B cell (primary cell): ENCODE data around the gene LTB. TPM values are rescaled to one million over a fixed set of nuclear protein-coding genes. Genes with fewer than 3 reads are reported as not detected.

ENCODE experiments used
- ATAC-seq: fragments of 200-7000 bp; cut with Tn5 transposase; one replicate; pipeline ENCODE4 v1.10.0; 2021; ENCODE audit warnings: low read depth, mild to moderate bottlenecking, moderate number of reproducible peaks, moderate library complexity
- CTCF ChIA-PET: fragments of 350-600 bp; sonication (Branson Sonifier 250); formaldehyde crosslinking; loops from one replicate; lab custom pipeline; 2021; ENCODE audit warnings: antibody characterized with exemption, inconsistent platforms; lab: Charles Lee
- POLR2A ChIA-PET: fragments of 350-600 bp; sonication (Branson Sonifier 250); formaldehyde crosslinking; loops from one replicate; lab custom pipeline; 2021; ENCODE audit warnings: antibody characterized with exemption; lab: Charles Lee
- DNase-seq: peaks from one replicate; pipeline ENCODE4 v3.0.0; 2013
- H2AFZ ChIP-seq: 2 replicates; pipeline ENCODE4 v1.6.1; 2012; ENCODE audit warnings: mild to moderate bottlenecking, low read depth, low read length; ENCODE audit not compliant: insufficient read depth, poor library complexity, severe bottlenecking
- H3K27ac ChIP-seq, 2 donors: 1 replicate in 1 of 2; 2 replicates in 1 of 2; pipeline ENCODE4 v1.5.1; 2012 to 2013; ENCODE audit warnings: low read length in 2 of 2, mild to moderate bottlenecking in 2 of 2, moderate library complexity in 1 of 2
- H3K27me3 ChIP-seq, 4 experiments: fragments of 200-600 bp in 1 of 4; sonication (generic) in 1 of 4; replicated peaks in 1 of 4; 1 replicate in 2 of 4; 2 replicates in 2 of 4; pipeline versions ENCODE4 v1.6.1 to v1.7.0; 2013 to 2016; ENCODE audit warnings: low read length in 3 of 4, mild to moderate bottlenecking in 2 of 4, mixed read lengths in 1 of 4, moderate library complexity in 1 of 4; ENCODE audit not compliant: insufficient read depth in 4 of 4, control insufficient read depth in 3 of 4; ENCODE audit errors: control extremely low read depth in 1 of 4
- H3K36me3 ChIP-seq, 2 experiments: replicated peaks in 1 of 2; 1 replicate in 1 of 2; 2 replicates in 1 of 2; pipeline versions ENCODE4 v1.6.1 to v1.7.1; 2013; ENCODE audit warnings: low read length in 1 of 2; ENCODE audit not compliant: insufficient read depth in 2 of 2, control insufficient read depth in 1 of 2; ENCODE audit errors: control extremely low read depth in 1 of 2, extremely low read depth in 1 of 2
- H3K4me1 ChIP-seq, 2 donors: fragments of 200-600 bp in 1 of 2; sonication (generic) in 1 of 2; 1 replicate in 1 of 2; 2 replicates in 1 of 2; pipeline versions ENCODE4 v1.5.1 to v1.6.1; 2013 to 2017; ENCODE audit warnings: low read length in 2 of 2; ENCODE audit not compliant: control insufficient read depth in 2 of 2, insufficient read depth in 2 of 2
- H3K4me2 ChIP-seq: replicated peaks from 2 replicates; pipeline ENCODE3; 2012; ENCODE audit warnings: mild to moderate bottlenecking, low read depth, low read length; ENCODE audit not compliant: poor library complexity, severe bottlenecking
- H3K4me3 ChIP-seq, 5 experiments: fragments of 200-600 bp in 1 of 5; sonication (generic) in 1 of 5; 1 replicate in 3 of 5; 2 replicates in 2 of 5; pipeline versions ENCODE4 v1.5.1 to v1.7.0; 2011 to 2016; ENCODE audit warnings: low read length in 4 of 5, mild to moderate bottlenecking in 4 of 5, low read depth in 2 of 5, control low read depth in 1 of 5, moderate library complexity in 1 of 5; ENCODE audit not compliant: insufficient read depth in 1 of 5; ENCODE audit errors: control extremely low read depth in 1 of 5, extremely low read depth in 1 of 5
- H3K79me2 ChIP-seq: fragments of 200-600 bp; sonication (generic); one replicate; pipeline ENCODE4 v1.6.0; 2016; ENCODE audit warnings: low read length; ENCODE audit not compliant: control insufficient read depth, insufficient read depth
- H3K9ac ChIP-seq: fragments of 200-600 bp; sonication (generic); 2 replicates; pipeline ENCODE4 v1.6.1; 2017; ENCODE audit warnings: mild to moderate bottlenecking, low read length, moderate library complexity
- H3K9me3 ChIP-seq, 3 donors: one replicate each; pipeline versions ENCODE4 v1.6.1 to v1.7.1; 2013; ENCODE audit warnings: low read length in 2 of 3; ENCODE audit not compliant: control insufficient read depth in 2 of 3, insufficient read depth in 1 of 3; ENCODE audit errors: control extremely low read depth in 1 of 3
- H4K20me1 ChIP-seq: 2 replicates; pipeline ENCODE4 v1.6.0; 2012; ENCODE audit warnings: mild to moderate bottlenecking, low read length; ENCODE audit not compliant: insufficient read depth, control insufficient read depth, poor library complexity, severe bottlenecking
- H3K27ac Mint-ChIP-seq: one replicate; pipeline ENCODE4 v1.8.0; 2021; ENCODE audit warnings: mixed read lengths
- H3K27me3 Mint-ChIP-seq: one replicate; pipeline ENCODE4 v1.8.0; 2021; ENCODE audit warnings: mixed read lengths
- H3K4me1 Mint-ChIP-seq: one replicate; pipeline ENCODE4 v1.8.0; 2021; ENCODE audit warnings: mixed read lengths
- H3K4me3 Mint-ChIP-seq: one replicate; pipeline ENCODE4 v1.8.0; 2021; ENCODE audit warnings: mixed read lengths
- H3K9me3 Mint-ChIP-seq: one replicate; pipeline ENCODE4 v1.8.0; 2022; ENCODE audit warnings: mixed read lengths; ENCODE audit not compliant: insufficient read depth
- CTCF ChIP-seq: fragments of 200-600 bp; IDR thresholded peaks from one replicate; pipeline ENCODE4 v1.8.0; 2022; ENCODE audit warnings: antibody characterized with exemption, mild to moderate bottlenecking
- EZH2 ChIP-seq: IDR thresholded peaks from 2 replicates; pipeline ENCODE4 v1.6.1; 2012; ENCODE audit warnings: borderline replicate concordance, low read depth, mild to moderate bottlenecking, moderate library complexity, low read length; ENCODE audit not compliant: insufficient read depth, poor library complexity, severe bottlenecking
- WGBS: methylation state at CpG from one replicate; pipeline ENCODE4 v1.1.5; 2013; ENCODE audit warnings: missing lambda C conversion rate; ENCODE audit not compliant: insufficient coverage; 5-methylcytosine and 5-hydroxymethylcytosine counted together
- intact Hi-C: fragments of 100-400 bp; cut with micrococcal nuclease; formaldehyde crosslinking; loops from one replicate; pipeline ENCODE4 v1.10.0; 2022
- polyA plus RNA-seq: library from polyadenylated mRNA; depleted of rRNA; stranded (reverse); fragments of >200 nt; gene quantifications from 2 replicates; pipeline ENCODE4 v1.2.3, GENCODE V29; 2012
- total RNA-seq, 2 donors: library from RNA; stranded (reverse); fragments of 120-200 nt in 1 of 2; gene quantifications; 1 replicate in 1 of 2; 2 replicates in 1 of 2; pipeline versions ENCODE4 v1.2.3 to v1.2.4, GENCODE V29; 2013 to 2022

LTB gene
- total and polyA plus RNA-seq, 2 donors (not counting 1 experiment from before 2014, with no cell fraction given) = 488 to 938 TPM

- Histone ChIP-seq H3K4me3 (peak overlapping the region in 1 of 5 experiments; percentile 68), H3K4me2 (peak overlapping the region; percentile 88), H3K9ac (peak overlapping the region; percentile 74), H3K27me3 (no peaks in the 10 kb centered on the region), H2AFZ (no peak overlapping the region), H3K79me2 (peaks cover 92% of the 10 kb centered on the region), H3K9me3 (no peaks in the 10 kb centered on the region), H4K20me1 (peaks cover 10% of the 10 kb centered on the region), H3K4me1 (peaks cover 80 to 98% of the 10 kb centered on the region in 2 donors), H3K36me3 (peaks cover 2 to 22% of the 10 kb centered on the region in 2 experiments), H3K27ac (peak overlapping the region; percentile 80 to 89)
- ChIA-PET CTCF (interaction anchor here (0.8 to 35.3 kb wide), 4 partner anchors 10 to 41 kb away, joined by 3 to 2241 read pairs (median 565); partner anchors contain the start of genes ATP6V1G2, LST1, LTA and LTB), POLR2A (interaction anchor here (35.3 to 42.6 kb wide), 2 partner anchors 7 to 11 kb away, joined by 1450 read pairs; partner anchors contain the start of genes ATP6V1G2, LST1, LTA and LTB)
- WGBS = 90% methylated on average over 8 of the region's 9 CpGs
- Mint-ChIP-seq H3K27ac (peak overlapping the region; percentile 93), H3K27me3 (no peaks in the 10 kb centered on the region), H3K4me3 (peak overlapping the region; percentile 89), H3K9me3 (no peaks in the 10 kb centered on the region), H3K4me1 (peaks cover 92% of the 10 kb centered on the region)
- TF ChIP-seq CTCF (no peak), EZH2 (no peak)
- intact Hi-C loops = no loop called here
- ATAC-seq = no peak
- peak; percentile 14 for DNase-seq
These were observed 8.8 kb downstream of the LTB start for GRCh38 chr6:31573239-31574105.
